Activated T-helper 17 cell treated with anti-CD3 and anti-CD28 coated beads, Interleukin-2, amount 50 U/mL, for 72 hours (primary cell): ENCODE measurements around the gene NTMT1. TPM values are rescaled to one million over a fixed set of nuclear protein-coding genes. Genes with fewer than 3 reads are reported as not detected.
A peak's percentile ranks its signal among the peaks of the same experiment; 100 is the strongest.

ENCODE experiments used
- ATAC-seq: fragments of 150-1000 bp; cut with Tn5 transposase; replicated peaks from 2 replicates; pipeline ENCODE4 v1.10.0; 2021; ENCODE audit warnings: mild to moderate bottlenecking, moderate library complexity
- H3K27ac Mint-ChIP-seq: one replicate; pipeline ENCODE4 v1.8.0; 2022; ENCODE audit warnings: mixed read lengths
- H3K27me3 Mint-ChIP-seq: one replicate; pipeline ENCODE4 v1.8.0; 2022; ENCODE audit warnings: mixed read lengths
- H3K36me3 Mint-ChIP-seq: one replicate; pipeline ENCODE4 v1.8.0; 2022; ENCODE audit warnings: low read depth, mild to moderate bottlenecking, mixed read lengths
- H3K4me1 Mint-ChIP-seq: one replicate; pipeline ENCODE4 v1.8.0; 2022; ENCODE audit warnings: mixed read lengths
- H3K4me3 Mint-ChIP-seq: one replicate; pipeline ENCODE4 v1.8.0; 2022; ENCODE audit warnings: mild to moderate bottlenecking, mixed read lengths
- H3K9me3 Mint-ChIP-seq: one replicate; pipeline ENCODE4 v1.8.0; 2022; ENCODE audit warnings: mixed read lengths
- total RNA-seq, 2 donors: library from RNA; stranded (reverse); gene quantifications; one replicate each; pipeline ENCODE4 v1.2.3, GENCODE V29; 2022

The NTMT1 gene
- total RNA-seq, 2 donors from 2014 or later = 27.2 to 61.1 TPM

DNA sequence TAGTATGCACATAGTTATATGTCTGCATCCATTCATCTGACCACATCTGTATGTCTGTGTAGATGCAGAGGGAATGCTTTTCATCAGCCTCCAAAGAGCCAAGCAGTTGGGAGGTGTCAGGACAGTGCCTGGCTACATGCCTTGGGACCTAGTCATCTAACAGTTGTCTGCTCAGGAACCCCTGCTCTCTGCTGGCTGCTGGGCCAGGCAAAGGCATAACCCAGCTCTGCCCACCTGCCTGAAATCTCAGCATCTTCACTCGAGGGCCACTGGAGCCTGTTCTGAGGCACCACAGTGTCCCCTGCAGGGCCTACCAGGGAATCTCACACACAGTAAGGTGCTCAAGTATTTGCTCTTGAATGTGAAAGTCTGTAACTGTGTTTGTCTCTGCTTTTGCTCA is 8.8 kb upstream of the NTMT1 start:
- H3K27ac Mint-ChIP-seq = no peak overlapping the region
- H3K4me3 Mint-ChIP-seq = no peak overlapping the region
- peak; percentile 24 for ATAC-seq
- no peaks in the 10 kb centered on the region for H3K36me3 Mint-ChIP-seq
- H3K9me3 Mint-ChIP-seq = no peaks in the 10 kb centered on the region
- H3K4me1 Mint-ChIP-seq = peaks cover 4% of the 10 kb centered on the region
- H3K27me3 Mint-ChIP-seq = peaks cover 17% of the 10 kb centered on the region

DNA sequence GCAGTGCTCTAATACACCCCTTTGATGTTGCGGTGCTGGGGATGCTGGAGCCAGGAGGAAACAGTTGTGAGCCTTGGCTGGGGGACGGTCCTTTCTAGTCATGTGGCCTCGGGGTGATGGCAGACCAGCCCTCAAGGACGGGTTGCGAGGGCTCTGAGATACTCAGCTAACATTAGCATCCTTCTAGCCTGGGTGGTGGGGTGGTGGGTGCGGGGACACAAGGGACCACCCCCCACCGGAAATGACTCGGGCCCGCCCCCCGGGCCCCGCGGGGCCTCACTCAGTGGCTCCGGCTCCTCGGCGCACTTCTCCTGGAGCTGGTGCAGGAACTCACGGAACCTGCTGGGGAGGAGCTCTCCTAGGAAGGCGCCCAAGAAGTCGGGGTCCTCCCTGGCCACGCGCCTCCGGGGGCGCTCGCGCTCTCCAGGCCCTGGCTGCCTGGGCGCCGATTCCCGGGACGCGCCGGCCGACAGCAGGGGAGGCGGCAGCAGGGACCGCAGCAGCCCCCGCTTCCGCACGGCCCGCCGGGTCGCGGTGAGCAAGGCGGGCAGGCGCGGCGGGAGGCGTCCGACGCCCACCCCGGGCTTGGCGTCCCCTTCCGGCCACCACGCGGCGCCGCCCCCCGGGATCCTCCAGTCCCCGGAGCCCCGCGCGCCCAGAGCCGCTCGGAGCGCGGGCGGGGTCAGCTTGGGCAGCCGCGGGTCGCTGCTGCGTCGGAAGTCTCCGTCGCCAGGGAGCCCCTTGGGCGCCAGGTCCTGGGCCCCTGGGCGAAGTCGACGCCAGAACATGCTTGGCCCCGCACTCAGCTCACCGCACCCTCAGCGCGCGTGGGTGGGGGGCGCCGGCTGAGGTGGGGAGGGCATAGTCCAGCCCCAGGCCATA is 5.9 kb upstream of the NTMT1 start:
- Mint-ChIP-seq H3K4me1 (peaks cover 9% of the 10 kb centered on the region), H3K36me3 (peaks cover 2% of the 10 kb centered on the region), H3K9me3 (no peaks in the 10 kb centered on the region), H3K27ac (no peak overlapping the region), H3K27me3 (peaks cover 17% of the 10 kb centered on the region), H3K4me3 (peak overlapping the region; percentile 3)
- ATAC-seq = no peak

DNA sequence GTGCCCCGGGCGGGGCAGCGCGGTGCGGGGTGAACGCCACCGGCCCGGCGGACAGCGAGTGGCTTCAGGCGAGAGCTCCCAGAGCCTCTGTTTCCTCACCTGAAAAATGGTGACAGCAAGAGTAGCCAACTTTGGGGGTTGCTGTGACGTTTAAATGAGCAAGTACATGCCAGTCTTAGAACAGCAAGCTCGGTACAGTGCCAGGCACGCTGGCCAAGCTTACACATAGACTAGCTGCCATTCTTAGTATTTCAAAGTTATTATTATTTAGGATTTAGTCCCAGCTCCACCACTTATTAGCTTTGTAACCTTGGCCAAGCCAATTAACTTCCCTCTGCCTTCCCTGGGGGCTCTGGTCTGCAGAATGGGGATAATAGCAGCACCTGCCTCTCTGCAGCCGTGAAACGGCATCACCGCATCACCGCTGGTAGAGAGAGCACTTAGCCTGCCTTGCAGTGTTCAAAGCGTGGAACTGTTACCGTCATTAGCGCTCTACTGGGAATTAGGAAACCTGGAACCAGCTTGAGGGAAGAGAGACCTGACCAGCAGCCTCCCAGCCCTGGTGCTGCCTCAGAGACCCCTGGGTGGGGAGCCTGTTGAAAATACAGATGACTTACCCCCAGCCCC is 5.2 kb upstream of the NTMT1 start, which contains the start of gene C9orf50:
TSS of gene C9orf50 (minus strand) at position 433 of the 627 bp plus-strand sequence. CDS start 527 bp downstream, outside the sequence.
- no peak for ATAC-seq
- Mint-ChIP-seq H3K9me3 (no peaks in the 10 kb centered on the region), H3K27me3 (peaks cover 17% of the 10 kb centered on the region), H3K4me1 (peaks cover 9% of the 10 kb centered on the region), H3K27ac (no peak within 1 kb of the TSS), H3K4me3 (no peak within 1 kb of the TSS), H3K36me3 (peaks cover 6% of the 10 kb centered on the region)

- ATAC-seq = no peak
- H3K36me3 Mint-ChIP-seq = peaks cover 24% of the 10 kb centered on the region
- H3K9me3 Mint-ChIP-seq = no peaks in the 10 kb centered on the region
- H3K4me3 Mint-ChIP-seq = no peak overlapping the region
- H3K4me1 Mint-ChIP-seq = peaks cover 19% of the 10 kb centered on the region
- H3K27ac Mint-ChIP-seq = no peak overlapping the region
- peaks cover 14% of the 10 kb centered on the region for H3K27me3 Mint-ChIP-seq
Observed at GRCh38 chr9:129623331-129623730, 2.6 kb upstream of the NTMT1 start.

DNA sequence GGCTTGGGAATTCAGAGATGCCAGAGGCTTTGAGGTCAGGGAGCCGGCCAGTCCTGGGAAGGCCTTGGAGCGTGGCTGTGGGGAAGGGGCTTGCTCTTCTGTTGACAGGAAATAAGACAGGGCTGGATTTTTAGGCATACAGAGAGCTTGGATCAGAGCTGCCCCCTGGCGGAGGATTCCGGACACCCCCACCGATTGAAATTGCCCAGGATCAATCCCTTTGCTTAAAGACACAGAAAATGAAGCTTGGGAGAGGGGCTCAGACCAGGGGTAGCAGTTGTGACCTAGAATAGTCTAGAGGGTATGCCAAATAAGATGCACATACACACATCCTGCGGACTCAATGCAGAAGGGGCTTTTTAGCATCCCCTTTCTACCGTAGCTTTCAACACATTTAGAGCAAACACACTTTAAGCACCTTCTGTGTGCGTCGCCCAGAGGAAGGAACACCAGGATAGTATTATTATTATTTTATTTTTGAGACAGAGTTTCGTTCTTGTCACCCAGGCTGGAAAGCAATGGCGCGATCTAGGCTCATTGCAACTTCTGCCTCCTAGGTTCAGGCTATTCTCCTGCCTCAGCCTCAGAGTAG is 1.7 kb upstream of the NTMT1 start:
- H3K27ac Mint-ChIP-seq = peak overlapping the region; percentile 72
- H3K27me3 Mint-ChIP-seq = peaks cover 7% of the 10 kb centered on the region
- H3K4me1 Mint-ChIP-seq = peaks cover 20% of the 10 kb centered on the region
- peaks cover 33% of the 10 kb centered on the region for H3K36me3 Mint-ChIP-seq
- peak; percentile 23 for ATAC-seq
- H3K4me3 Mint-ChIP-seq = peak overlapping the region; percentile 89
- no peaks in the 10 kb centered on the region for H3K9me3 Mint-ChIP-seq

DNA sequence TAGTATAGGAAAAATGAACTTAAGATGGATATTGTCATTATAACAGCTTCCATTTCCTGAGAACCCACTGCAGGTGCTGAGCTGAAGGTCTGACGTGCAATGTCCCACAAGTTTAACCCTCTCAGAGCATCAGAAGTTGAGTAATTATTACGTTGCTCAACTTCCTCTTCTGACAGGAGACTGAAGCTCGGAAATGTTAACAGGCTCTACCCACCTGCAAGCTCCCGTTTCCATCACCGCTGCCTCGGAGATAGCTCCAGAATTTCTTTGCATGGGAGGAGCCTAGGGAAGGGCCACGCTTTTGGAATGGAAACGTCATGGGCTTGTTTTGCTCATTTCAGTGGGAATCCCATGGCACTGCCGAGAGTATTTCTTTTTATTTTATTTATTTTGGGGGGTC is 1.0 kb upstream of the NTMT1 start:
- Mint-ChIP-seq H3K27me3 (peaks cover 6% of the 10 kb centered on the region), H3K4me3 (peak overlapping the region; percentile 89), H3K9me3 (no peaks in the 10 kb centered on the region), H3K4me1 (peaks cover 23% of the 10 kb centered on the region), H3K27ac (peak overlapping the region; percentile 87), H3K36me3 (peaks cover 40% of the 10 kb centered on the region)
- peak; percentile 37 for ATAC-seq

DNA sequence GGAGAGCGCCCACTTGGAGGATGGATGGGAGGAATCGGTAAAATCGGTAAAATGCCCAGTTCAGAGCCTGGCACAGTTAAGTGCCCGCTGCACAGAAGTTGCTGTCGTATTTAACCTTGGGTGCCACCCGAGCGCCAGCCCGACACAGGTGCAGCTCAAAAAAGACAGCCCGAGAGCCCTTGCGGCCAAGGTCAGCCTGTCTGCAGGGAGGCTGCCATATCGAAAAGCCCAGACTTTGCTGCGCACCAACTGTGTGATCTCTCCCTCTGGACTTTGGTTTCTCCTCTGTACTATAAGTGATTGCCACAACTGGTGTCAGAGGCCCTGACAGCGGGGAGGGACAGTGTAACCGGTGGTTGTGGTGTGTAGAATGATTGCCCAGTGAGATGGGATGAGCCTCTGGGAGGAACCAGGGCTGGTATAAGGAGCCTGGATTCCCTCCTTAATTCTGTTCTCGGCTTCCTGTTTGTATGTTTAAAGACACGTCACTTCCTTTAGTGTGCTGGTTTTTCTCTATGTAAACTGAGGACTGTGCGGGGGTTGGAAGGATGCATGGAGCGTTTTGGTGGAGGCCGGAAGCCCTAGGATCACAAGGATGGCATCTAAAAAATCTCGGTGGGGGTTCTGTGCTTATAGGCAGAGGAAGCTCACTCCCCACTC is 792 bp downstream of the NTMT1 start:
- Mint-ChIP-seq H3K4me1 (peaks cover 34% of the 10 kb centered on the region), H3K9me3 (no peaks in the 10 kb centered on the region), H3K27me3 (no peaks in the 10 kb centered on the region), H3K36me3 (peaks cover 51% of the 10 kb centered on the region), H3K27ac (peak overlapping the region; percentile 85), H3K4me3 (peak overlapping the region; percentile 89)
- ATAC-seq = peak; percentile 30

DNA sequence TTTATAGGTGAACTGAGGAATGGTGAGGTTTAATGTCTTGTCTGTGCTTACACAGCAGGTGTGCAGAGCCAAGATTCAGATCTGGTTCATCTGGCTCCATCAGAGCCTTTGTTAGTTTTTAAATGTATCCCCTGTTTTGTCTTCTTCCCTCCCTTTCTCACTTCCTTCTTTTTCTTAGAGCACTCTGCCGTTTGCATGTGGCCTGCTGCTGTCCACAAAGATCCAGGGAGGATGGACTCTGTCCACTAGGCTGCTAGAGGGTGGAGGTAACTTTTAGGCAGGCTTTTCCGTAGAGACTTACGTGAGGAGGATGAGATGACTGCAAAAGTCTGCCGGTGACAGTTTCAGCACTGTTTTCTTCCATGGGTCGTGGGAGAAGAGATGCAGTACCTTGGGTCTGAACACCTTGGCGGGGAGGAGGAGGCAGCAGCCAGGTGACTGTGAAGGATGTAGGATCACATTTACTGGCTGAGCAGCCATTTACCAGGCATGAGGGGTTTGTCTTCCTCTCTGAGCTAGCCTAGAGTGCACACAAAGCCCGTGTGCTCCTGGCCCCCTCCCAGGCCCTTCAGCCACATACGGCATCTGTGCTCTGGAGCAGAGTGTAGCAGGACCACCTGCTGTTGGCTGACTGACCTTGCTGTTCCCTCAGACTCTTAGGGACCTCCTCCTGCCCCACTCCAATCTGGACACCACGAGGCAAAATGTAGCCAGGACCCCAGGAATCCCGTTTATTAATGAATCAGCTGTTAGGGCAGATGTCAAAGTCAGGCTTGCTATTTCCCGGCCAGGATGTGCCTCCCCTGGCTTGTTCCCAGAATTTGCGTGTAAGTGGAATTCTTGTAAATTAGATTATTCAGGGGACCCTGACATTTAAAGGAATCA is 1.8 kb downstream of the NTMT1 start:
- Mint-ChIP-seq H3K4me1 (peaks cover 36% of the 10 kb centered on the region), H3K9me3 (no peaks in the 10 kb centered on the region), H3K27ac (peak overlapping the region; percentile 85), H3K36me3 (peaks cover 62% of the 10 kb centered on the region), H3K27me3 (no peaks in the 10 kb centered on the region), H3K4me3 (peak overlapping the region; percentile 89)
- ATAC-seq = no peak

- Mint-ChIP-seq H3K36me3 (peaks cover 71% of the 10 kb centered on the region), H3K27me3 (no peaks in the 10 kb centered on the region), H3K9me3 (no peaks in the 10 kb centered on the region), H3K27ac (peak overlapping the region; percentile 30), H3K4me1 (peaks cover 36% of the 10 kb centered on the region), H3K4me3 (peak overlapping the region; percentile 89)
- ATAC-seq = no peak
Observed at GRCh38 chr9:129628709-129629108, 2.7 kb downstream of the NTMT1 start.

GRCh38 chr9:129629251-129629820 is 3.4 kb downstream of the NTMT1 start:
- ATAC-seq = no peak
- Mint-ChIP-seq H3K4me1 (peaks cover 32% of the 10 kb centered on the region), H3K27ac (peak overlapping the region; percentile 38), H3K9me3 (no peaks in the 10 kb centered on the region), H3K4me3 (no peak overlapping the region), H3K36me3 (peaks cover 76% of the 10 kb centered on the region), H3K27me3 (no peaks in the 10 kb centered on the region)

GRCh38 chr9:129630967-129631673 is 5.2 kb downstream of the NTMT1 start:
- peak; percentile 85 for ATAC-seq
- H3K9me3 Mint-ChIP-seq = no peaks in the 10 kb centered on the region
- no peaks in the 10 kb centered on the region for H3K27me3 Mint-ChIP-seq
- H3K4me3 Mint-ChIP-seq = peak overlapping the region; percentile 55
- peaks cover 88% of the 10 kb centered on the region for H3K36me3 Mint-ChIP-seq
- peak overlapping the region; percentile 81 for H3K27ac Mint-ChIP-seq
- peaks cover 31% of the 10 kb centered on the region for H3K4me1 Mint-ChIP-seq

DNA sequence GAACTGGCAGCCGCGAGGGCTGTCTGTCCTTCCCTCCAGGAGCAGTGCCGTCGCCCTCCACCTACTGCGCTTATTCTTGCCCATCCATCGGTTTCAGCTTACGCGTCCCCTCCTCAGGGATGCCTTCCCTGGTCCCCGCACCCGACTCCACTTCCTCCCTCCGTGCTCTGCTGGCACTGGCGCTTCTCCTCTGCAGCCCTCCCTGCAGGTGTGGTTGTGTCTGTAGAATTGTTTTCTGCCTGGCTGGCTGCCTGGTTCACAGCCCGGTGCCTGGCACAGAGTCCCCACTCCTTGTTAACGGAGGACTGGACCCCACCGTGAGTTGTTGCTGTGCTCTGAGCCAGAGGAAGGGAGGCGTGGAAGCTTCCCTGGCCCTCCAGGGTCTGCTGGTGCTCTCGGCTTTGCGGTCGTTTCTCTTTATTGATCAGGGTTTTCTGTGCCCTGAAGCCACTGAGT is 5.7 kb downstream of the NTMT1 start:
- Mint-ChIP-seq H3K27ac (peak overlapping the region; percentile 81), H3K9me3 (no peaks in the 10 kb centered on the region), H3K36me3 (peaks cover 90% of the 10 kb centered on the region), H3K27me3 (no peaks in the 10 kb centered on the region), H3K4me3 (peak overlapping the region; percentile 55), H3K4me1 (peaks cover 31% of the 10 kb centered on the region)
- no peak for ATAC-seq

DNA sequence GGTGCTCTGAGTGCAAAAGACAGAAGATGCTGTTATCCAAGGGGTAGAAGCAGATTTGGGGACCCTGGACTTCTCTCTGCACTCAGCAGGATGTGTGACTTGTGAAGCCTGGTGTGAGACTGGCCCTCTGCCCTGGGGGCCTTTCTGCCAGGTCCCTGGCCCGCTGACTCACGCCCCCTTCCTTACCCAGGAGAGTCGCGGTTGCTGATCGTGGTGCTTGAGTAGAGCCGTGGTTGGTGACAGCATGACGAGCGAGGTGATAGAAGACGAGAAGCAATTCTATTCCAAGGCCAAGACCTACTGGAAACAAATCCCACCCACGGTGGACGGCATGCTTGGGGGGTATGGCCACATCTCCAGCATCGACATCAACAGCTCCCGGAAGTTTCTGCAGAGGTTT is 6.5 kb downstream of the NTMT1 start:
- Mint-ChIP-seq H3K4me1 (peaks cover 25% of the 10 kb centered on the region), H3K27me3 (no peaks in the 10 kb centered on the region), H3K27ac (no peak overlapping the region), H3K36me3 (peaks cover 86% of the 10 kb centered on the region), H3K4me3 (no peak overlapping the region), H3K9me3 (no peaks in the 10 kb centered on the region)
- peak; percentile 31 for ATAC-seq
